GM10266 (cell line): ENCODE data around the gene SH3RF3.

Source experiments
- DNase-seq: peaks from one replicate; pipeline ENCODE4 v3.0.0; 2012; ENCODE audit errors: extremely low spot score
- CTCF ChIP-seq: IDR thresholded peaks from 2 replicates; pipeline ENCODE4 v1.5.1; 2012; ENCODE audit warnings: mild to moderate bottlenecking, low read depth; ENCODE audit not compliant: control insufficient read depth, insufficient read depth; ENCODE audit errors: missing control alignments

The SH3RF3 gene

GRCh38 chr2:109294523-109294922, 165.5 kb downstream of the SH3RF3 start:
- no peak for TF ChIP-seq CTCF
- DNase-seq = no peak

- TF ChIP-seq CTCF = no peak
- DNase-seq = no peak
These were observed 166.2 kb downstream of the SH3RF3 start for GRCh38 chr2:109295070-109295780.

- DNase-seq = no peak
- no peak for TF ChIP-seq CTCF
These were observed 166.7 kb downstream of the SH3RF3 start for GRCh38 chr2:109295781-109296117.

GRCh38 chr2:109297566-109298490, 168.8 kb downstream of the SH3RF3 start:
- TF ChIP-seq CTCF = no peak

GRCh38 chr2:109298851-109299250, 169.8 kb downstream of the SH3RF3 start:
- no peak for DNase-seq
- TF ChIP-seq CTCF = no peak

More at GRCh38 chr2:109297566-109298490, 168.8 kb downstream of the SH3RF3 start:
- no peak for DNase-seq

GRCh38 chr2:109299536-109299935, 170.5 kb downstream of the SH3RF3 start:
- no peak for TF ChIP-seq CTCF
- DNase-seq = no peak

- no peak for DNase-seq
- no peak for TF ChIP-seq CTCF
These were observed 171.6 kb downstream of the SH3RF3 start for GRCh38 chr2:109300582-109300981.
